ENCODE measurements around the gene CRYBG2.

Gene CRYBG2

GRCh38 chr1:26279456-26280332 is 74.2 kb downstream of the CRYBG2 start, which contains the start of gene SH3BGRL3:
Gene SH3BGRL3, plus strand, starts transcription at chr1:26280086. Its CDS starts 70 bp downstream, at chr1:26280156.
- peak; percentile 92 for DNase-seq

DNA sequence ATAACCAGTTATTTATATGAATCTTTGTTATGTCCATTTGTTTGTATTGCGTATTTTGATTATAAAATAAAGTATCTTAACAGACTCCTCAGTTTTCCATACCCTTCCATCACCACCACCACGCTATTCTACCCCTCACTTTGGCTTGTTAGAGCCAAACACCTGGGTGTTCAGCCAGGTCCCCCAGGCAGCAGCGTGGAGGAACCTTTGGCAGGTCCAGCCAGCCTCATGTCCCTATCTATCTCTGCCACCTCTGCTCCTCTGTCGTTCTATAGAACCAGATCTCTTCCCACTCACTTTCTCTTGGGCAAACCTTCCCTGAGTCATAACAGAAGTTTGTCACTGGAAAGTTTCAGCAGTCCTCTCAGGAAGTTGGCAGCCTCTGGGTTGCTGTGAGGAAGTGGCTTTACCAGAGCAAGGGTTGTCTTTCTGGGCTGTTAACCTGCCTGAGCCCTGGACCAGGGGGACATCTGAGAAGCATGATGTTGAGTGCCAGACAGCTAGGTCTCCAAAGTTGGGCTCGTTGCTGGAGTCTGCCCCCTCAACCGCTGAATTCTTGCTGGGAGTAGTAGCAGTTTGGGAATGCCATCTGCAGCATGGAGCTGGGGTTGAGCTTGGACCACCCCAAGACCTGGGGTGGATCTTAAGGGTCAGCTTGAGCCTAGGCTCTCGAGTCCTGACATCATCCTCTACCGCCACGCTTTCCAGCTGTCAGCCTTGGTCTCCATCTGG is 75.0 kb downstream of the CRYBG2 start:
- peak; percentile 76 for DNase-seq

DNA sequence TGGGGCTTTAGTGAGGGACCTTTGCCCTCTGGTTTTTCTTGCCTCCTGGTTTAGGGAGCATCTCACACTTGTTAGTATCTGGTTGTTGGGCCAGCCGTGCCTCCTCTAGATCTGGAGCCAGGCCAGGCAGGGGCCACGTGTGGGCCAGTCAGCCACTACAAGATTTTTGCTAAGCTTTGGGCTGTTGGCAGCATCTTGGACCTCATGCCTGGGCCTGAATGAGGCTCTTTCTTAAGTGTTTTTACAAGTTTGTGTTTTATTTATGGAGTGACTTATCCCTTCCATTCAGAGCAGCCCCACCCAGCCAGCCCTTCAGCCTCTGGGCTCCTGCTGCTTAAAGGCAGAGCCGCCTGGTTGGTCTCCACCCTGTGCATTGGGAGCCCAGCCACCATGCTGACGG is 75.6 kb downstream of the CRYBG2 start:
- peak; percentile 63 for DNase-seq

DNA sequence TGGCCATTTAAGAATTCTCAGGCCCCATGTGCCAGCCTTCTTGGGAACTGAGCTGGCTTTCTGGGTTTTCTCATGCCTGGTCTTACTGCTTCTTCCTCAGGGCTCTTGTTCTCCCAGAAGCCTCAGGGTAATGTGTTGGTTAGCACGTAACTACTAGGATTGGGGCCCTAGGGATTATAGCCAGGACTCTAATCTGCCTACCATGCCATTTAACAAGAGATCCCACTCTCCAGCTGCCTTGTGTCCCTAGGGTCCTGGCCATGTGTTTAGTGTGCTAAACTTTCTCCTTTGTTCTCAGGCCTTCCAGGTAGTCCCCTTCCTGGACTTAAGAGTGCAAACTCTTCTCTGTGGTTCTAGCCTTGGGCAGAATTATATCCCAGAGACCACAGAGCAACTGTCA is 76.2 kb downstream of the CRYBG2 start:
- DNase-seq, result no peak

DNA sequence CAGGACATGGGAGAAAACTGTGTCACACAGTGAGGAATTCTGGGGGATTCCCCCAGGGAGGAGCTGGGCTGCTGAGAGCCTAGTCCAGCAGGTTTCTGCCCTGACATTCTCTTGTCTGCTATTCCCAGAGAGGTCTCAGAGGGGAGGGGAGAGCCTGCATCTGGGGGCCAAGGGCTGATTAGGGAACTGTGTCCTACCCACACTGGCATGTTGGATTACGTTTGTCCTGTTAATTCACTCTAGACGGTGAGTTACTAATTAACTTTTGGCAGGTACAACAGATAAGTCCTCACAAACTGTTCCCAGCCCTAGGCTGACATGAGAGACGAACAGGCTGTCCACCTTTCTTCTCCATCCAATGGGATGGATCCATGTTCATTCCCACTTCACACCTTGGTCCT is 76.7 kb downstream of the CRYBG2 start:
- no peak for DNase-seq

DNA sequence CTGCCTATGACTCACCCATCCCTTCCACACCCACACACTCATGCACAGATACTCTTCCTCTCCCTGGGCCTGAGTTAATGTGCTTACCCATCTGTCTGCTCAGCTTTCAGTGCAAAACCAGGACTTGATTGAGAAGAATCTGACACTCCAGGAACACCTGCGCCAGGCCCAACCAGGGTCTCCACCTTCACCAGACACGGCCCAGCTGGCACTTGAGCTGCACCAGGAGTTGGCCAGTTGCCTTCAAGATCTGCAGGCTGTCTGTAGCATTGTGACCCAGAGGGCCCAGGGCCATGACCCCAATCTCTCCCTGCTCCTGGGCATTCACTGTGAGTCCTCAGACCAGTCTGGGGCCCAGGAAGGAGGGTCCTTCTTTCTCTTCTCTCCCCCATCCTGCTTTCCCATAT is 77.5 kb downstream of the CRYBG2 start:
- DNase-seq, result no peak

DNA sequence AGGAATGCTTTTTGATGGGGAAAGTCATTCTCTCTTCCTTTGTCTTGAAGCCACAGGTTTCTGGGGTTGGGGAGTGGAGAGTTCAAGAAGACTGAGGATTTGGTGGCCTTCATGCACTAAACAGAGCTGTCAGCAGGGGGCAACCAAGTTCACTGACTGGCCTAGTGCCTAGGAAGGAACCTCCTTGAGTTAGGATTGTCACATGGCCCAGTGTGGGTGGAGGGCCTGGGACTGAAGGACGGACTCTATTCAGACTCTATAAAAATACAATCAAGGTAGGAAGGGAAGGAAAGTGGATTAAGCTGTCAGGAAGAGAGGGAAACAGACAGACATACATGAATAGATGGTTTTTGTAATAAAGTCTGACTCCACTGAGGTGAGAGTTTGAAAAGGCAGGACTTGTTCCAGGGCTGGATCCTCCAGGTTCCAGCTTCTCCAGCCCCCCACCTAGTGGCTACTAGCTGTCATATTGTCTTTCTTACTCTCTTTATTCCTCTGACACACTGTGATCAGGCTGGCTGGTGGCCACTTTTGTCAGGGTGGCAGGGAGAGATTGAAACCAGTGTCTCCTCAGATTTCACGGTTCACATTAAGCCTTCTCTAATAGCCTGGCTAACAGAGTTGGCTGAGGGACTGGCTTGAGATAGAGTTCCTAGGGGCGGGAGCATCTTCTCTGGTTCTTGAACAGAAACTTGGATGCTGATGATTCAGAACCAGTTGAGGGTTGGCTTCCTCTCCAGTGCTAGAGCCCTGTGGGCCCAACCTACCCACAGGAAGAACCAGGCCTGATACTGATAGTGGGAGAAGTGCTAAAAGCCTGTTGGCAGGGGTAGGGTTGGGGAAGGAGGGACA is 78.1 kb downstream of the CRYBG2 start:
- DNase-seq, result peak; percentile 91

DNA sequence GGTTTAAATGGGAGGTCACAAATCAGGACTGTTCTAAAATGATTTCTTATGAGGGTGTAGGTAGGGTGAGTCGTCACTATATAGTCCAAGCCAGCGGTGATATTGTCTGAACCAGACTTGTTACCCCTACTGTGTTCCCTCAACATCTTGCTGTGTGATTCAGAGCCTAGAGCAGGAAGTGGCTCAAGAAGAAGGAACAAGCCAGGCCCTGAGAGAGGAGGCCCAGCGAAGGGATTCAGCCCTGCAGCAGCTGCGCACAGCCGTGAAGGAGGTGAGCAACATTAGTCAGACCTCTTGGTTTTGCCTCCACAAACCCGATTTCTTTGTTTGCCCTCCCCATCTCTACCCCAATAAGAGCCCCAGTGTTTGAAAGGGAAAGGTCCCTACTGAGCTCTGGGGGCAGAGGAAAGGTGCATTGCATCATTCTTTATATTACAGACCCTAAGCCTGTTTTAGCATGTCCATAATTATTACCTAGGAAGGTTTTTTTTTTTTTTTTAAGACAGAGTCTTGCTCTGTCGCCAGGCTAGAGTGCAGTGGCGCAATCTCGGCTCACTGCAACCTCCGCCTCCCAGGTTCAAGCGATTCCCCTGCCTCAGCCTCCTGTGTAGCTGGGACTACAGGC is 79.0 kb downstream of the CRYBG2 start:
- DNase-seq, result no peak
